Lung (tissue), 12 donors: ENCODE data around the gene PRSS50. TPM values are rescaled to one million over a fixed set of nuclear protein-coding genes. Genes with fewer than 3 reads are reported as not detected.
A peak's percentile ranks its signal among the peaks of the same experiment; 100 is the strongest.

Source experiments
- ATAC-seq: fragments of 200-7000 bp; cut with Tn5 transposase; one replicate; pipeline ENCODE4 v1.9.1; 2020; ENCODE audit warnings: moderate number of reproducible peaks; ENCODE audit not compliant: insufficient read depth, low FRiP score
- DNase-seq, 3 donors: peaks; one replicate each; pipeline ENCODE4 v3.0.0-alpha.2; 2013 to 2017
- H3K27ac ChIP-seq, 2 donors: one replicate each; pipeline ENCODE4 v1.5.1; 2013; ENCODE audit warnings: mild to moderate bottlenecking in 2 of 2, moderate library complexity in 2 of 2, control low read depth in 1 of 2, inconsistent platforms in 1 of 2, low read depth in 1 of 2, low read length in 1 of 2
- H3K27me3 ChIP-seq, 3 donors: one replicate each; pipeline ENCODE4 v1.5.1; 2013; ENCODE audit warnings: low read length in 2 of 3; ENCODE audit not compliant: control insufficient read depth in 3 of 3, insufficient read depth in 3 of 3
- H3K36me3 ChIP-seq, 4 donors: one replicate each; pipeline ENCODE4 v1.5.1; 2013; ENCODE audit warnings: low read length in 4 of 4, mild to moderate bottlenecking in 1 of 4, moderate library complexity in 1 of 4; ENCODE audit not compliant: control insufficient read depth in 4 of 4, insufficient read depth in 4 of 4
- H3K4me1 ChIP-seq, 5 donors: one replicate each; pipeline ENCODE4 v1.5.1; 2013; ENCODE audit warnings: low read length in 5 of 5, mild to moderate bottlenecking in 2 of 5, moderate library complexity in 1 of 5; ENCODE audit not compliant: control insufficient read depth in 5 of 5, insufficient read depth in 5 of 5
- H3K4me3 ChIP-seq: one replicate; pipeline ENCODE4 v1.5.1; 2013; ENCODE audit warnings: mild to moderate bottlenecking, control low read depth, moderate library complexity
- H3K9ac ChIP-seq, 2 donors: one replicate each; pipeline ENCODE4 v1.5.1; 2013; ENCODE audit warnings: low read length in 2 of 2, control low read depth in 1 of 2; ENCODE audit not compliant: insufficient read depth in 1 of 2
- H3K9me3 ChIP-seq, 4 donors: one replicate each; pipeline ENCODE4 v1.5.1; 2013; ENCODE audit warnings: low read length in 3 of 4, mild to moderate bottlenecking in 1 of 4, moderate library complexity in 1 of 4; ENCODE audit not compliant: control insufficient read depth in 4 of 4, insufficient read depth in 3 of 4
- WGBS, 2 donors: extraction: QIAGEN DNeasy Blood & Tissue Kit; methylation state at CpG; one replicate each; pipeline ENCODE4 v1.1.7; 2013; 5-methylcytosine and 5-hydroxymethylcytosine counted together
- polyA plus RNA-seq, 2 donors: library from polyadenylated mRNA; stranded (reverse); fragments of 200-250 nt; gene quantifications; one replicate each; pipeline ENCODE4 v1.2.1, GENCODE V29; 2013
- total RNA-seq, 2 donors: library from RNA; depleted of rRNA in 1 of 2; stranded (reverse); fragments of >200 nt in 1 of 2; gene quantifications; one replicate each; pipeline ENCODE4 v1.2.1, GENCODE V29; 2014 to 2021
- TF ChIP-seq, protein P1 (sequence below): IDR thresholded peaks from 2 replicates; pipeline ENCODE4 v1.5.1; 2012; ENCODE audit warnings: mild to moderate bottlenecking; ENCODE audit errors: control extremely low read depth, extremely low read depth
- donor health status: control.
- donor health status: control.
- donor health status: Bipolar disorder and iron deficiency.
- donor health status: healthy.
- donor health status: DM: yes; HTN: yes; CAD: no.

Gene PRSS50
- total and polyA plus RNA-seq, 4 donors, result 0.08 to 2.2 (median 0.31) TPM

DNA sequence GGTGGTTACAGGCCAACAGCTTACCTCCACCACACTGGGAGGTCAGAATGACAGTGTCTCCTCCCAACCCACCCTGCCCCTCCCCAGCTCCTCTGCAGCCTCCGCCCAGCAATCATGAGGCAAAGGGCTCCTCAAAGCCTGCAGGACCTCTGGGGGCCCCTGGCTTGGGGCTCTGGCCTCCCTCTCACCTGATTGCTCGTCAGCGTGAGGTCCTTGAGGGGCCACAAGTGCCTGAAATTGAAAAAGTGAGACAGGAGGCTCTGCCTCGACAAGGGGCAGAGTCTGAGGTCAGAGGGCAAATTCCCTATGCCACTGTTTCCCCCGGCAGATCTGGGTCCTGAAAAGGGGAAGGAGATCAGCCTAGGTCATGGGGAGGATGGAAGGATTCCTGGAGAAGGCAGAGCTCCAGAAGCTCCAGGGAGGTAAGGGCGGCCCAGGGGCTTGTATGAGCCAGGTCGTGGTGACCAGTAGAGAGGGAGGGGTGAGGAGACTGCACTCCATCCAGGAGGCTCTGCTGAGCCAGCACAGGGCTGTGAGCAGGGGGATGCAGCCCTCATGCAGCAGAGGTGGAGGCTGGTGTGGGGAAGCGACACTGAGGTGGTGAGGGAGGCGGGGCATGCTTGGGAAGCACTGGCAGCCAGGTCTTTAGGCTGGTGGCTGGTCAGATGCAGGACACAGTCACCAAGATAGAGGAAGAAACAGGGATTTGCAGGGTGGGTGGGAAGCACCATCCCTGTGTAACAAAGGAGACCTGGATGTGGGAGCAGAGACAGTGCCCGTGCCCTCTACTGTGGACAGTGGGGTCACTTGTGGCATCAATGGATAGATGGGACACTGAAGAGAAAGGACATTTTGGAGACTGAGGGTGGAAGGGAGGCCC is 44.3 kb downstream of the PRSS50 start:
- Histone ChIP-seq H3K9me3 (no peaks in the 10 kb centered on the region), H3K27me3 (no peaks in the 10 kb centered on the region), H3K27ac (no peak overlapping the region), H3K4me1 (peaks cover 0 to 5% (median 0%) of the 10 kb centered on the region in 5 donors), H3K9ac (no peak overlapping the region), H3K4me3 (no peak overlapping the region), H3K36me3 (peaks cover 0 to 46% (median 0%) of the 10 kb centered on the region in 4 donors)
- ATAC-seq (no peak), DNase-seq (peak in 1 of 3 donors; percentile 5)
- 84 to 88% methylated on average over 10 of the region's 10 CpGs for WGBS, 2 donors
- TF ChIP-seq, protein P1, sequence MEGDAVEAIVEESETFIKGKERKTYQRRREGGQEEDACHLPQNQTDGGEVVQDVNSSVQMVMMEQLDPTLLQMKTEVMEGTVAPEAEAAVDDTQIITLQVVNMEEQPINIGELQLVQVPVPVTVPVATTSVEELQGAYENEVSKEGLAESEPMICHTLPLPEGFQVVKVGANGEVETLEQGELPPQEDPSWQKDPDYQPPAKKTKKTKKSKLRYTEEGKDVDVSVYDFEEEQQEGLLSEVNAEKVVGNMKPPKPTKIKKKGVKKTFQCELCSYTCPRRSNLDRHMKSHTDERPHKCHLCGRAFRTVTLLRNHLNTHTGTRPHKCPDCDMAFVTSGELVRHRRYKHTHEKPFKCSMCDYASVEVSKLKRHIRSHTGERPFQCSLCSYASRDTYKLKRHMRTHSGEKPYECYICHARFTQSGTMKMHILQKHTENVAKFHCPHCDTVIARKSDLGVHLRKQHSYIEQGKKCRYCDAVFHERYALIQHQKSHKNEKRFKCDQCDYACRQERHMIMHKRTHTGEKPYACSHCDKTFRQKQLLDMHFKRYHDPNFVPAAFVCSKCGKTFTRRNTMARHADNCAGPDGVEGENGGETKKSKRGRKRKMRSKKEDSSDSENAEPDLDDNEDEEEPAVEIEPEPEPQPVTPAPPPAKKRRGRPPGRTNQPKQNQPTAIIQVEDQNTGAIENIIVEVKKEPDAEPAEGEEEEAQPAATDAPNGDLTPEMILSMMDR, result no peak

DNA sequence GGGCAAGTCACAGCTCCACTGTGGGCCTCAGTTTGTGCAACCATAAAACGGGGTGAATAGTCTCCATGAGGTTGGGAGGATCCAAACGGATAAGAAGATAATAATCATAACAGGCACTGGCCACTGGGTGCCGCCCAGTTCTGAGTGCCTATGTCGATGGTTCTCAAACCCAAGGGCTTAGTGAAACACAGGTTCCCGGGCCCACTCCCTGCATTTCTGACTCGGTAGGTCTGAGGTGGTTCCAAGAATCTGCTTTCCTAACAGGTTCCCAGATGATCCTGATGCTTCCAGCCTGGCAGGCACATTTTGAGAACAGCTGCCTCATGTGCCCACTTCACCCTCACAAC is 45.3 kb downstream of the PRSS50 start:
- Histone ChIP-seq H3K9ac (no peak overlapping the region), H3K9me3 (no peaks in the 10 kb centered on the region), H3K27ac (no peak overlapping the region), H3K27me3 (no peaks in the 10 kb centered on the region), H3K4me3 (no peak overlapping the region), H3K4me1 (peaks cover 0 to 4% (median 0%) of the 10 kb centered on the region in 5 donors), H3K36me3 (peaks cover 0 to 41% (median 0%) of the 10 kb centered on the region in 4 donors)
- ATAC-seq (no peak), DNase-seq (no peak)
- WGBS, 2 donors, result 91 to 99% methylated on average over 6 of the region's 6 CpGs
- TF ChIP-seq, protein P1, result no peak

DNA sequence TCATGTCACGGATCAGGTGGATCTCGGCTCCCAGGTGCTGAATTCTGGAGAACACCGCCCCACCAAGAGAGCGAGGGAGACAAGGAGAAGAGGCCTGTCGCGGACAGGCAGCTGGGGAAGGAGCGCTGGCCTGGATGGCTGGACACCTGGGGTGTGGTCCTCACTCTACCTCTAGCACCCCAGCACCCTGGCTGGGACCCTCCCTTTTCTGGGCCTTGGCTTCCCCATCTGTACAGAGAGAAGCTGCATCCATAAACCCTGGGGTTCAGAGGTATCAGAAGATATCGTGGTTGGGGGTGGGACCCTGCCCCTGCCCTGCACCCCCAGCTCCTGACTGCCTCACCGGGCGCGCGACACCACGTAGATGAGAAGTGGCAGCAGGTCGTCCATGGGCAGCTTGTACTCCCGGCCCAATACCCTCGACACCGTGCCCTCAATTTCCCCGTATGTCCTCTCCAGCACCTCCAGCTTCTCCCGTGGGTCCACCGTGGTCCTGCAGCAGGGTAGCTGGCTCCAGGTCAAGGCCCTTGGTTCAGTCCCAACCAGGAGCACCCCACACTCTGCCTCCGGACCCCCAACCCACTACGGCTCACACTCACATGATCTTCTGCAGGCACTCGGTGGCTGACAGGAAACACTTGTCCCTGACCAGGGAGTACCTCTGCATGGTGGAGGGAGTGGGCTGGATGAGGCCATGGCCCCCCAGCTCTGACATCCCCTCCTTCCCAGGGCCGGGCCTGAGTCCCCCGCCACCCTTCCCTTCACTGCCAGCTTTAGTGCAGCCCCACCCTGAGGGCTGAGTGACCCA is 45.9 kb downstream of the PRSS50 start:
- H3K9ac ChIP-seq, result no peak overlapping the region
- no peak overlapping the region for H3K4me3 ChIP-seq
- no peaks in the 10 kb centered on the region for H3K4me1 ChIP-seq
- H3K9me3 ChIP-seq, result no peaks in the 10 kb centered on the region
- H3K27ac ChIP-seq, result no peak overlapping the region
- ATAC-seq (no peak), DNase-seq (no peak)
- TF ChIP-seq, protein P1, result no peak
- 90 to 95% methylated on average over 25 of the region's 25 CpGs for WGBS, 2 donors
- peaks cover 0 to 40% (median 0%) of the 10 kb centered on the region in 4 donors for H3K36me3 ChIP-seq
- no peaks in the 10 kb centered on the region for H3K27me3 ChIP-seq
